Central memory CD8-positive, alpha-beta T cell (primary cell): Measurements from ENCODE around the gene DCAF15.

Experiments used
- ATAC-seq: fragments of 150-1000 bp; cut with Tn5 transposase; replicated peaks from 2 replicates; pipeline ENCODE4 v1.10.0; 2022; ENCODE audit warnings: mild to moderate bottlenecking, moderate FRiP score, moderate number of reproducible peaks; ENCODE audit not compliant: poor library complexity, severe bottlenecking; ENCODE audit errors: extremely low read depth
- DNase-seq, 2 donors: peaks; one replicate each; pipeline ENCODE4 v3.0.0; 2021; ENCODE audit warnings: low spot score in 2 of 2
- H3K27ac Mint-ChIP-seq: one replicate; pipeline ENCODE4 v1.8.0; 2022; ENCODE audit warnings: low read depth, mild to moderate bottlenecking, moderate library complexity, mixed read lengths
- H3K27me3 Mint-ChIP-seq: one replicate; pipeline ENCODE4 v1.8.0; 2022; ENCODE audit warnings: mixed read lengths
- H3K36me3 Mint-ChIP-seq: one replicate; pipeline ENCODE4 v1.8.0; 2022; ENCODE audit warnings: mild to moderate bottlenecking, moderate library complexity, mixed read lengths; ENCODE audit not compliant: insufficient read depth
- H3K4me1 Mint-ChIP-seq: one replicate; pipeline ENCODE4 v1.8.0; 2022; ENCODE audit warnings: mixed read lengths
- H3K4me3 Mint-ChIP-seq: one replicate; pipeline ENCODE4 v1.8.0; 2022; ENCODE audit warnings: mild to moderate bottlenecking, moderate library complexity, mixed read lengths
- H3K9me3 Mint-ChIP-seq: one replicate; pipeline ENCODE4 v1.8.0; 2022; ENCODE audit warnings: mixed read lengths

The DCAF15 gene

DNA sequence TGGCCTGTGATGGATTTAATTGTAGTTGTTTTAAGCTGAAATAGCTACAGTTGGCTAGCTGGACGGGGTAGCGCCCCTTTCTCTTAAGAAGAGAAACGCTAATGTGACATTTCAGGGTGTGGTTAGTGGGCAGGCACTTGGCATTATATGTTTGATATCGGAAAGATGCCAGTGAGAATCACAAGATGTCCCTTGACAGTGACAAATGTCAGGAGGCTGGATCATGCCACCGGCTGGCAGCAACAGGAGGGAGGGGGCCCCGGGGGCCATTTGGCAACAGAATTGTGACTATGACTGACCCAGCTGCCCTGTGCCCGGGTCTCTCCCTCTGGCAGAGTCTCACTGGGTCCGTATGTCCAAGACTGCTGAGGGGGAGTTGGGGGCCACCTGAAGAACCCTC lies 4.7 kb downstream of the DCAF15 start:
- no peak overlapping the region for H3K27ac Mint-ChIP-seq
- peaks cover 35% of the 10 kb centered on the region for H3K36me3 Mint-ChIP-seq
- H3K4me1 Mint-ChIP-seq = peaks cover 18% of the 10 kb centered on the region
- H3K27me3 Mint-ChIP-seq = no peaks in the 10 kb centered on the region
- H3K9me3 Mint-ChIP-seq = no peaks in the 10 kb centered on the region
- no peak overlapping the region for H3K4me3 Mint-ChIP-seq
- DNase-seq = no peak
- ATAC-seq = no peak

DNA sequence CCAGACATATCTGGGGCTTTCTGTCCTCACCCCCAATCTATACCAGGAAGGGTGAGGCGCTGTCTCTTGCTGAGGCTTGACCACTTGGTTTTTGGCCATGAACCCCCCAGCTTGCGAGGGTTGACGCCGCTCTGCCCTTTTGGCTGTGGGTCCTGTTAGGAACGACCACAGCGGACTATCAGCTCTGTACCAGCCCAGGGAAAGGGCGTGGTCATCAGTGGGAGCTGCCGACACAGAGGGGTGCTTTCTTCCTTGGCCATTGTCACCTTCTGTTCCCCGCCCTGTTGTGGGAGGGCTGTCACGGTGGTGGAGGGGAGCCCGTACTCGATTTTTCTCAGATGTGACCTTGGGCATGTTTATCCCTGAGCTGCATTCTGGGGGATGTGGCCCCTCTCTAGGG lies 5.7 kb downstream of the DCAF15 start:
- H3K27me3 Mint-ChIP-seq = no peaks in the 10 kb centered on the region
- peaks cover 15% of the 10 kb centered on the region for H3K4me1 Mint-ChIP-seq
- no peaks in the 10 kb centered on the region for H3K9me3 Mint-ChIP-seq
- no peak overlapping the region for H3K27ac Mint-ChIP-seq
- H3K4me3 Mint-ChIP-seq = no peak overlapping the region
- H3K36me3 Mint-ChIP-seq = peaks cover 32% of the 10 kb centered on the region
- DNase-seq (no peak), ATAC-seq (no peak)

- Mint-ChIP-seq H3K9me3 (no peaks in the 10 kb centered on the region), H3K36me3 (peaks cover 28% of the 10 kb centered on the region), H3K27ac (peak overlapping the region; percentile 62), H3K4me3 (no peak overlapping the region), H3K27me3 (no peaks in the 10 kb centered on the region), H3K4me1 (peaks cover 4% of the 10 kb centered on the region)
- no peak for DNase-seq
- ATAC-seq = no peak
These were observed 7.0 kb downstream of the DCAF15 start for GRCh38 chr19:13959141-13959961.

DNA sequence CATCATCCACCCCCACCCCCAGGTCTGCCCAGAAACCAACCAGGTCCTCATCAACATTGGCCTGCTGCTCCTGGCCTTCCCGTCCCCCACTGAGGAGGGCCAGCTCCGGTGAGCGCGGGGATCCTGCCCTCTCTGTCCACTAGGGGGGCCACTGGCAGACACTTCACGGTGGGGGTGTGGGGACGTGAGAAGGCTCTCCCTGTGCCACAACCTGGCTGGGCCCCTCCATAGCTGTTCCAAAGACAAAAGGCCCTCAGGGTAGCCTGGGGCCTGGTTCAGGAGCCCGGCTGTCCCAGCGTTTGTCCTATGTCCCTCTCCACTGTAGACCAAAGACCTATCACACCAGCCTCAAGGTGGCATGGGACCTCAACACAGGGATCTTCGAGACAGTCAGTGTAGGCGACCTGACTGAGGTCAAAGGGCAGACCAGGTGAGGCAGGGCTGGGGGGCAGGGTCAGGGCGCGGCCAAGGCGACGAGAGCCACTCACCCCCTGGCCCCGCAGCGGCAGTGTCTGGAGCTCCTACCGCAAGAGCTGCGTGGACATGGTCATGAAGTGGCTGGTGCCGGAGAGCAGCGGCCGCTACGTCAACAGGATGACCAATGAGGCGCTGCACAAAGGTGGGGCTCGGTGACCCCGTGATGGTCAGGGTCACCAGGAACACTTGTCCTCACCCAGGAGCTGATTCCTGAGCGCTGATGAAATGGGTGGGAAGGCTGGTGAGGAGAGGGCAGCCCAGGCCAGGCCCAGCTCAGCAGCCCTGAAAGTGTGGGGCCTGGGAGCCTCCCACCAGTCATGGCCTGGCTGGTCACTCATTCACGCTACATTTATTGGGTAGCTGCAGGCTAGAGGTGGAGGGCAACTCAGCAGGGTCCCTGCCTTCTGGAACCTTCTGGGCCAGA lies 7.9 kb downstream of the DCAF15 start:
- peaks cover 31% of the 10 kb centered on the region for H3K36me3 Mint-ChIP-seq
- ATAC-seq = no peak
- H3K9me3 Mint-ChIP-seq = no peaks in the 10 kb centered on the region
- no peaks in the 10 kb centered on the region for H3K4me1 Mint-ChIP-seq
- H3K4me3 Mint-ChIP-seq = no peak overlapping the region
- peak overlapping the region; percentile 32 for H3K27ac Mint-ChIP-seq
- no peaks in the 10 kb centered on the region for H3K27me3 Mint-ChIP-seq
- DNase-seq = no peak

DNA sequence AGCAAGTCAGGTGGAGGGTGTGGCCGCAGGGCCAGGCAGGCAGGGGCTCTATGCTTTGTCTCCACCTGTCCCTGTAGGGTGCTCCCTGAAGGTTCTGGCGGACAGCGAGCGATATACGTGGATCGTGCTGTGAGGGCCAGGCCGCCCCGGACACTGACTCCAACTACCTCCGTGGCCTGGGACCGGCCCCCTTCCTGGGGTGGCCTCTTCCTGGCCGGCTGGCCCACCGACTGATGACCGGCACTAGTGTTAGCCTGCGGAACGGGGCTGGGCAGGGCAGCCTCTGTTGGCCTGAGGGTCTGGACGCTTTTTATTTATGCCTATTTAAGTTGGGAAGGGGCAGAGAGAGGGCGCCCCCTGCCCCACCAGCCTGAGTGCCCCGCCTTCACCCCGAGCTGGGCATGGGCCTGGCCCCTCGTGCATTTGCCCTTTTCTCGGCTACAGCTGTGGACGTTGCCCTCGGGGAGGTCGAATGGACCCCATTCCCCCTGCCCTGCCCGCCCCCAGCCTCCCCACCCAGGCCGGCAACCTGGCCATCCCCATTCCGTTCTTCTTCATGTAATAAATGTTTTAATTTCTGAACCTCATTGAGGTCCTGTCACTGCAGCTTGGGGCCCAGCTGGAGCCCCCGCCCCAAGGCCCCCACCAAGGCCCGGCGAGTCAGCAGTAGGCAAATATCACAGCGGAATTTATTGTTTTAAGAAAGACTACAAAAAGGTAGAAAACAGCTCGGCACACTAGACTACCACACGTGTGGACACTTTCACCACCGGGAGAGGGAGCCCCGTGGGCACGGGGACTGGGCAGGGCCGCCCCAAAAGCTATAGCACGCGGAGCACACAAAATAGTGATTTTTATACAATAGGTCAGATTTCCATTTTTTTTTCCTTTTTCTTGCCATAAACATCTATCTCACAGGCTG lies 8.8 kb downstream of the DCAF15 start:
- DNase-seq (no peak), ATAC-seq (no peak)
- Mint-ChIP-seq H3K9me3 (no peaks in the 10 kb centered on the region), H3K36me3 (peaks cover 32% of the 10 kb centered on the region), H3K27ac (peak overlapping the region; percentile 32), H3K4me1 (no peaks in the 10 kb centered on the region), H3K27me3 (no peaks in the 10 kb centered on the region), H3K4me3 (peak overlapping the region; percentile 23)

- Mint-ChIP-seq H3K9me3 (no peaks in the 10 kb centered on the region), H3K4me3 (peak overlapping the region; percentile 23), H3K27ac (no peak overlapping the region), H3K4me1 (no peaks in the 10 kb centered on the region), H3K27me3 (no peaks in the 10 kb centered on the region), H3K36me3 (peaks cover 31% of the 10 kb centered on the region)
- DNase-seq (no peak), ATAC-seq (no peak)
These were observed 9.8 kb downstream of the DCAF15 start for GRCh38 chr19:13961826-13962698.

- no peak for ATAC-seq
- Mint-ChIP-seq H3K27me3 (no peaks in the 10 kb centered on the region), H3K36me3 (peaks cover 27% of the 10 kb centered on the region), H3K4me1 (no peaks in the 10 kb centered on the region), H3K27ac (no peak overlapping the region), H3K9me3 (no peaks in the 10 kb centered on the region), H3K4me3 (no peak overlapping the region)
- no peak for DNase-seq
These were observed 10.6 kb downstream of the DCAF15 start for GRCh38 chr19:13962699-13963602.

DNA sequence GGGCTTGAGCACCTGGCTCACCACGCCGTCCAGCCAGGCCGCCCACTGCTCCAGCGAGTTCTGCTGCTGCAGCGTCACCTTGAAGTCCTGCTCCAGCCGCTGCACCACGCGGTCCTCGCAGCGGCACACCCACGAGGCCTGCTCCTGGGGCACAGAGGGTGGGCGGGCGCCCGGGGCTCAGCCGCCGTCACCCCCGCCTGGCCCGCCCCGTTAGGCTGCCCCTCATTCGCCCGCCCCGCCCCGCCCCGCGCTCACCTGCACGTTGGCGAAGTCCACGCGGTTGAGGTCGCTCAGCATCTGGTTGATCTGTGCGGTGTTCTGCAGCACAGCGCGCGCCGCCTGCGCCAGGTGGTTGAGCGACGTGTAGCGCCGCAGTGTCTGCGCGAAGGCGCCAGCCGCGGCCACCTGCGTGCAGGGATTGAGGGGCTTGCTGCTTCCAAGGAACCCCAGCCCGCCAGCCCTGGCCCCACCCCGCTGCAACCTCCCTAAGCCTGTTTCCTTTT lies 11.3 kb downstream of the DCAF15 start:
- ATAC-seq (no peak), DNase-seq (no peak)
- H3K9me3 Mint-ChIP-seq = no peaks in the 10 kb centered on the region
- H3K4me3 Mint-ChIP-seq = no peak overlapping the region
- H3K27ac Mint-ChIP-seq = no peak overlapping the region
- no peaks in the 10 kb centered on the region for H3K27me3 Mint-ChIP-seq
- no peaks in the 10 kb centered on the region for H3K4me1 Mint-ChIP-seq
- peaks cover 20% of the 10 kb centered on the region for H3K36me3 Mint-ChIP-seq

DNA sequence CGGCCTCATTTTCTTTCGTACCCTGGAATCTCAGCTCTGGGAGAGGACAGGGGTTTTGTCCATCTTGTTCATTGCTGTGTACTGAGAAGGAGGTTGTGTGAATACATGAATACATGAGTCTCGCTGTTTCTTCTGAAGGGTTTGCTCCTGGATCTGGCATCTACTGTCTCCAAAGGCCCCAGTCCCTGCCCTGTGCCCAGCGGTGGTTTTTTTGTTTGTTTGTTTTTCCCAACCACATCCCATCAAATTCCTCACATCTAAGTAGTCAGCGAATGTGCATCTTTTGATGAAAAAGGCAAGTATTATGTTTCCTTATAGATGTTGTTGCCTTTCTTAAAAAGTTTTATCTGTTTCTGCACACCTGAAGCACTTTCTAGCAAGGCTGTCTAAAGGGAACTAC lies 12.5 kb downstream of the DCAF15 start:
- DNase-seq (no peak), ATAC-seq (no peak)
- Mint-ChIP-seq H3K4me1 (no peaks in the 10 kb centered on the region), H3K27me3 (no peaks in the 10 kb centered on the region), H3K4me3 (no peak overlapping the region), H3K9me3 (no peaks in the 10 kb centered on the region), H3K36me3 (peaks cover 22% of the 10 kb centered on the region), H3K27ac (no peak overlapping the region)

- no peak overlapping the region for H3K27ac Mint-ChIP-seq
- H3K4me3 Mint-ChIP-seq = no peak overlapping the region
- DNase-seq (no peak), ATAC-seq (no peak)
- no peaks in the 10 kb centered on the region for H3K9me3 Mint-ChIP-seq
- H3K4me1 Mint-ChIP-seq = no peaks in the 10 kb centered on the region
- peaks cover 26% of the 10 kb centered on the region for H3K36me3 Mint-ChIP-seq
- H3K27me3 Mint-ChIP-seq = no peaks in the 10 kb centered on the region
These were observed 13.1 kb downstream of the DCAF15 start for GRCh38 chr19:13965377-13965896.
